ENCODE results near the gene TMEM14A. TPM values are rescaled to one million over a fixed set of nuclear protein-coding genes. Genes with fewer than 3 reads are reported as not detected.

Gene TMEM14A
- total RNA-seq, 1 experiment from 2014 or later, result 7.3 TPM

DNA sequence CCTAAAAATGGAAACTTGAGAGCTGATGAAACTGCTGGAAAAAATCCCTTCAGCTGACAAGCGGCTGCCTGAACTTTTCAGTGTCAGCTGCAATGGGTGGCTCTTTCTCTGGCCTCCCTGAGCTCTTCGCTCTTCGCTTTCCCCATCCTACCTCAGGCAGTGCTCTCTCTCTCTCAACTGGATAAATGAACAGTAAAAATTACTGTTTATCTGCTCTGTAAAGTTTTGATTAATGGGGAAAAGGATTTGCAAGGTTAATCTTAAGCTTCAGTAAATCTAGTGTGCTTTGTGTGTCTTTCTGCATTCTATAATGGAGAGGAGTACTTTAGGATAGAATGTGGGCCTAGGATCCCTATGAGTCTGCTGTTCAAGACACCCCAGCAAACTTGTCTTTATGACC is 35.1 kb downstream of the TMEM14A start:
- no peak overlapping the region for H3K56ac ChIP-seq (ENCODE audit: insufficient read length, low read depth, low read length)
- H2BK20ac ChIP-seq (ENCODE audit: low read depth, low read length, poor library complexity, severe bottlenecking), result no peak overlapping the region
- no peak overlapping the region for H2BK5ac ChIP-seq (ENCODE audit: insufficient read length, low read length)
- no peak overlapping the region for H2BK12ac ChIP-seq (ENCODE audit: insufficient read length, low read depth, low read length)
- no peak overlapping the region for H3K4ac ChIP-seq (ENCODE audit: low read depth, low read length)
- H3K79me2 ChIP-seq (ENCODE audit: insufficient read depth, low read length), result no peaks in the 10 kb centered on the region
- peaks cover 7 to 12% of the 10 kb centered on the region in 2 experiments; a peak in 3 of 4 replicates for H3K4me1 Mint-ChIP-seq
- no peak overlapping the region for H2AFZ ChIP-seq (ENCODE audit: low read length)
- no peaks in the 10 kb centered on the region for H3K23me2 ChIP-seq (ENCODE audit: insufficient read length, low read depth, low read length, poor library complexity, severe bottlenecking)
- no peak overlapping the region for H3K4me2 ChIP-seq (ENCODE audit: insufficient read depth, insufficient read length, low read length)
- no peak overlapping the region for H3K14ac ChIP-seq (ENCODE audit: insufficient read depth, low read length)
- no peak overlapping the region for H3K4me3 Mint-ChIP-seq
- H3K4me1 ChIP-seq (ENCODE audit: insufficient read depth, low read length), result no peaks in the 10 kb centered on the region
- H2BK15ac ChIP-seq (ENCODE audit: low read depth, low read length), result no peak overlapping the region
- no peak overlapping the region for H3K23ac ChIP-seq (ENCODE audit: insufficient read length, low read depth, low read length)
- no peak overlapping the region for H4K8ac ChIP-seq (replicated peaks; ENCODE audit: insufficient read length, low read depth, low read length)
- H3K27me3 ChIP-seq (ENCODE audit: insufficient read depth, low read length), result no peaks in the 10 kb centered on the region; the same call in 1 of the 2 replicates
- H3K27ac Mint-ChIP-seq, result no peak overlapping the region; a peak in 1 of 7 replicates
- H3K36me3 Mint-ChIP-seq (ENCODE audit: insufficient read depth in 1 of 3, low read depth in 3 of 3), result peaks cover 2 to 11% (median 5%) of the 10 kb centered on the region in 3 experiments; a peak in 3 of 7 replicates
- peaks cover 8 to 15% of the 10 kb centered on the region in 2 experiments for H3K9me3 Mint-ChIP-seq
- H2BK120ac ChIP-seq (ENCODE audit: low read depth, low read length, poor library complexity, severe bottlenecking), result no peak overlapping the region
- no peaks in the 10 kb centered on the region for H3K79me1 ChIP-seq (ENCODE audit: insufficient read depth, low read depth, low read length, poor library complexity, severe bottlenecking)
- no peak overlapping the region for H3K27ac ChIP-seq (ENCODE audit: insufficient read length, low read depth, low read length)
- TF ChIP-seq, protein P1, sequence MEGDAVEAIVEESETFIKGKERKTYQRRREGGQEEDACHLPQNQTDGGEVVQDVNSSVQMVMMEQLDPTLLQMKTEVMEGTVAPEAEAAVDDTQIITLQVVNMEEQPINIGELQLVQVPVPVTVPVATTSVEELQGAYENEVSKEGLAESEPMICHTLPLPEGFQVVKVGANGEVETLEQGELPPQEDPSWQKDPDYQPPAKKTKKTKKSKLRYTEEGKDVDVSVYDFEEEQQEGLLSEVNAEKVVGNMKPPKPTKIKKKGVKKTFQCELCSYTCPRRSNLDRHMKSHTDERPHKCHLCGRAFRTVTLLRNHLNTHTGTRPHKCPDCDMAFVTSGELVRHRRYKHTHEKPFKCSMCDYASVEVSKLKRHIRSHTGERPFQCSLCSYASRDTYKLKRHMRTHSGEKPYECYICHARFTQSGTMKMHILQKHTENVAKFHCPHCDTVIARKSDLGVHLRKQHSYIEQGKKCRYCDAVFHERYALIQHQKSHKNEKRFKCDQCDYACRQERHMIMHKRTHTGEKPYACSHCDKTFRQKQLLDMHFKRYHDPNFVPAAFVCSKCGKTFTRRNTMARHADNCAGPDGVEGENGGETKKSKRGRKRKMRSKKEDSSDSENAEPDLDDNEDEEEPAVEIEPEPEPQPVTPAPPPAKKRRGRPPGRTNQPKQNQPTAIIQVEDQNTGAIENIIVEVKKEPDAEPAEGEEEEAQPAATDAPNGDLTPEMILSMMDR (conservative IDR thresholded peaks at IDR 0.05), result no peak
- H4K5ac ChIP-seq (ENCODE audit: insufficient read length, low read depth, low read length), result no peak overlapping the region
- H3K9me3 ChIP-seq (ENCODE audit: control insufficient read depth, low read depth, low read length), result no peaks in the 10 kb centered on the region
- no peak overlapping the region for H2AK5ac ChIP-seq (ENCODE audit: insufficient read length, low read length)
- H3K18ac ChIP-seq (ENCODE audit: insufficient read length, low read depth, low read length), result no peak overlapping the region
- H3K27me3 Mint-ChIP-seq (ENCODE audit: low read depth), result peaks cover 7% of the 10 kb centered on the region
- DNase-seq, result no peak
- H3T11ph ChIP-seq (ENCODE audit: low read length), result no peak overlapping the region
- H4K91ac ChIP-seq (ENCODE audit: insufficient read length, low read depth, low read length), result no peak overlapping the region
- H4K20me1 ChIP-seq (ENCODE audit: control insufficient read depth, insufficient read depth, insufficient read length), result no peaks in the 10 kb centered on the region
- no CpG with 5 or more reads among the region's 3 CpGs for WGBS (ENCODE audit: extremely low coverage, insufficient read length, low lambda C conversion rate)
- H3K9ac ChIP-seq (ENCODE audit: extremely low read depth, insufficient read length, low read length), result no peak overlapping the region
